Measurements from ENCODE around the gene HCAR1. TPM values are rescaled to one million over a fixed set of nuclear protein-coding genes. Genes with fewer than 3 reads are reported as not detected.
"Not testable (repeated sequence)": the region's sequence is repeated elsewhere in the genome, so short reads cannot be mapped to it uniquely, and the experiment has no call there.

The HCAR1 gene
- polyA plus RNA-seq, 1 experiment, result 0.02 TPM

GRCh38 chr12:122721057-122721545, 9.5 kb downstream of the HCAR1 start:
- no peak for DNase-seq (ENCODE audit: low read depth, low spot score)
- ChIA-PET POLR2A (no interaction called here), CTCF (no interaction called here)
- TF ChIP-seq CTCF (IDR thresholded peaks at IDR 0.05; ENCODE audit: low read depth, low read length), result no peak
- Histone ChIP-seq H3K27me3 (ENCODE audit: control insufficient read depth, insufficient read depth, low read length) (peaks cover 8% of the 10 kb centered on the region), H3K4me3 (ENCODE audit: low read depth, low read length) (no peak overlapping the region), H3K27ac (ENCODE audit: low read depth, low read length) (no peak overlapping the region), H3K9me3 (ENCODE audit: control insufficient read depth, insufficient read depth, low read length) (no peaks in the 10 kb centered on the region)

- H3K27ac ChIP-seq (ENCODE audit: low read depth, low read length); H3K27me3 ChIP-seq (ENCODE audit: control insufficient read depth, insufficient read depth, low read length); DNase-seq (ENCODE audit: low read depth, low spot score); CTCF ChIA-PET; POLR2A ChIA-PET; H3K4me3 ChIP-seq (ENCODE audit: low read depth, low read length); H3K9me3 ChIP-seq (ENCODE audit: control insufficient read depth, insufficient read depth, low read length): not testable (repeated sequence)
These were observed 14.0 kb downstream of the HCAR1 start, which contains the start of gene HCAR3 for GRCh38 chr12:122716658-122717057. Gene HCAR3, minus strand, starts transcription at chr12:122716811. Its CDS starts 74 bp downstream, at chr12:122716737.

GRCh38 chr12:122715211-122715610, 15.4 kb downstream of the HCAR1 start:
- H3K27me3 ChIP-seq (ENCODE audit: control insufficient read depth, insufficient read depth, low read length); H3K27ac ChIP-seq (ENCODE audit: low read depth, low read length); H3K9me3 ChIP-seq (ENCODE audit: control insufficient read depth, insufficient read depth, low read length); CTCF ChIA-PET; H3K4me3 ChIP-seq (ENCODE audit: low read depth, low read length); DNase-seq (ENCODE audit: low read depth, low spot score); POLR2A ChIA-PET: not testable (repeated sequence)

GRCh38 chr12:122713491-122714188, 17.0 kb downstream of the HCAR1 start:
- DNase-seq (ENCODE audit: low read depth, low spot score); CTCF ChIA-PET; POLR2A ChIA-PET; H3K27me3 ChIP-seq (ENCODE audit: control insufficient read depth, insufficient read depth, low read length); H3K27ac ChIP-seq (ENCODE audit: low read depth, low read length); H3K9me3 ChIP-seq (ENCODE audit: control insufficient read depth, insufficient read depth, low read length); H3K4me3 ChIP-seq (ENCODE audit: low read depth, low read length): not testable (repeated sequence)

- POLR2A ChIA-PET, result not testable (repeated sequence)
These were observed 19.4 kb downstream of the HCAR1 start for GRCh38 chr12:122711266-122711665.

GRCh38 chr12:122710341-122710740, 20.3 kb downstream of the HCAR1 start:
- H3K9me3 ChIP-seq (ENCODE audit: control insufficient read depth, insufficient read depth, low read length); H3K27ac ChIP-seq (ENCODE audit: low read depth, low read length); DNase-seq (ENCODE audit: low read depth, low spot score); POLR2A ChIA-PET; H3K27me3 ChIP-seq (ENCODE audit: control insufficient read depth, insufficient read depth, low read length); H3K4me3 ChIP-seq (ENCODE audit: low read depth, low read length); CTCF ChIA-PET: not testable (repeated sequence)

More at GRCh38 chr12:122711266-122711665, 19.4 kb downstream of the HCAR1 start:
- not testable (repeated sequence) for H3K27me3 ChIP-seq (ENCODE audit: control insufficient read depth, insufficient read depth, low read length); H3K9me3 ChIP-seq (ENCODE audit: control insufficient read depth, insufficient read depth, low read length); H3K4me3 ChIP-seq (ENCODE audit: low read depth, low read length); DNase-seq (ENCODE audit: low read depth, low spot score); H3K27ac ChIP-seq (ENCODE audit: low read depth, low read length)
- CTCF ChIA-PET, result interaction anchor here (0.5 kb wide), 1 partner anchor 95 kb away, joined by 4 read pairs; no protein-coding TSS in a partner anchor

- POLR2A ChIA-PET; DNase-seq (ENCODE audit: low read depth, low spot score); H3K9me3 ChIP-seq (ENCODE audit: control insufficient read depth, insufficient read depth, low read length); H3K27me3 ChIP-seq (ENCODE audit: control insufficient read depth, insufficient read depth, low read length); H3K4me3 ChIP-seq (ENCODE audit: low read depth, low read length); CTCF ChIA-PET; H3K27ac ChIP-seq (ENCODE audit: low read depth, low read length): not testable (repeated sequence)
These were observed 21.4 kb downstream of the HCAR1 start for GRCh38 chr12:122709287-122709686.

GRCh38 chr12:122703841-122704240, 26.8 kb downstream of the HCAR1 start:
- H3K9me3 ChIP-seq (ENCODE audit: control insufficient read depth, insufficient read depth, low read length); POLR2A ChIA-PET; CTCF ChIA-PET; H3K4me3 ChIP-seq (ENCODE audit: low read depth, low read length); H3K27ac ChIP-seq (ENCODE audit: low read depth, low read length); DNase-seq (ENCODE audit: low read depth, low spot score); H3K27me3 ChIP-seq (ENCODE audit: control insufficient read depth, insufficient read depth, low read length): not testable (repeated sequence)

- H3K27me3 ChIP-seq (ENCODE audit: control insufficient read depth, insufficient read depth, low read length); CTCF ChIA-PET; POLR2A ChIA-PET; H3K27ac ChIP-seq (ENCODE audit: low read depth, low read length); DNase-seq (ENCODE audit: low read depth, low spot score); H3K9me3 ChIP-seq (ENCODE audit: control insufficient read depth, insufficient read depth, low read length); H3K4me3 ChIP-seq (ENCODE audit: low read depth, low read length): not testable (repeated sequence)
These were observed 27.6 kb downstream of the HCAR1 start, which contains the start of gene HCAR2 for GRCh38 chr12:122702890-122703611. Gene HCAR2, minus strand, starts transcription at chr12:122703357. Its CDS starts 74 bp downstream, at chr12:122703283.

GRCh38 chr12:122701481-122701880, 29.2 kb downstream of the HCAR1 start:
- CTCF ChIA-PET; DNase-seq (ENCODE audit: low read depth, low spot score); H3K4me3 ChIP-seq (ENCODE audit: low read depth, low read length); H3K27me3 ChIP-seq (ENCODE audit: control insufficient read depth, insufficient read depth, low read length); POLR2A ChIA-PET; H3K9me3 ChIP-seq (ENCODE audit: control insufficient read depth, insufficient read depth, low read length); H3K27ac ChIP-seq (ENCODE audit: low read depth, low read length): not testable (repeated sequence)

- H3K4me3 ChIP-seq (ENCODE audit: low read depth, low read length); CTCF ChIA-PET; H3K27ac ChIP-seq (ENCODE audit: low read depth, low read length); H3K27me3 ChIP-seq (ENCODE audit: control insufficient read depth, insufficient read depth, low read length); POLR2A ChIA-PET; H3K9me3 ChIP-seq (ENCODE audit: control insufficient read depth, insufficient read depth, low read length); DNase-seq (ENCODE audit: low read depth, low spot score): not testable (repeated sequence)
These were observed 30.5 kb downstream of the HCAR1 start for GRCh38 chr12:122700038-122700710.

Measured in AG04450 (cell line).